ENCODE data around the gene PLSCR1.

Gene PLSCR1

DNA sequence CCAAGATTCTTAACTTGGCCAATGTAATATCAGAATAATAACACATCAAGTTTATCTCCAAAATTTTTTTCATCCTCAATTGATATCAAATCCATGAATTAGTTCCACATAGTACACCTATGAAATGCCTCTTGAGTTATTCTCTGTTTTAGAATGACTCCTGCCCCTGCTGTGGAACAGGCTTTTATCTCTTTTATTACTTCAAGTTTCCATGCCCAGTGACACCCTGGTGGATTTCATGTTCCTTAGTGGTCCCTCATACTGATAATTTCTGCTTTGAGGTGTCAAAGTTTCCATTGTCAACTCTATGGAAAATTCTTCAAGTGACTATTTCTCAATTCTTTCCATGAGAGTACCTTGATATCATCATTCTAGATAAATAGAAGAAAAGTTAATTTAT is 24.6 kb downstream of the PLSCR1 start:
- no peak overlapping the region for H3K4me3 ChIP-seq (replicated peaks in 1 of 2; ENCODE audit: low read depth in 2 of 2, low read length in 2 of 2)
- no peak for DNase-seq (ENCODE audit: low read depth in 2 of 2)
- TF ChIP-seq, protein P1, sequence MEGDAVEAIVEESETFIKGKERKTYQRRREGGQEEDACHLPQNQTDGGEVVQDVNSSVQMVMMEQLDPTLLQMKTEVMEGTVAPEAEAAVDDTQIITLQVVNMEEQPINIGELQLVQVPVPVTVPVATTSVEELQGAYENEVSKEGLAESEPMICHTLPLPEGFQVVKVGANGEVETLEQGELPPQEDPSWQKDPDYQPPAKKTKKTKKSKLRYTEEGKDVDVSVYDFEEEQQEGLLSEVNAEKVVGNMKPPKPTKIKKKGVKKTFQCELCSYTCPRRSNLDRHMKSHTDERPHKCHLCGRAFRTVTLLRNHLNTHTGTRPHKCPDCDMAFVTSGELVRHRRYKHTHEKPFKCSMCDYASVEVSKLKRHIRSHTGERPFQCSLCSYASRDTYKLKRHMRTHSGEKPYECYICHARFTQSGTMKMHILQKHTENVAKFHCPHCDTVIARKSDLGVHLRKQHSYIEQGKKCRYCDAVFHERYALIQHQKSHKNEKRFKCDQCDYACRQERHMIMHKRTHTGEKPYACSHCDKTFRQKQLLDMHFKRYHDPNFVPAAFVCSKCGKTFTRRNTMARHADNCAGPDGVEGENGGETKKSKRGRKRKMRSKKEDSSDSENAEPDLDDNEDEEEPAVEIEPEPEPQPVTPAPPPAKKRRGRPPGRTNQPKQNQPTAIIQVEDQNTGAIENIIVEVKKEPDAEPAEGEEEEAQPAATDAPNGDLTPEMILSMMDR (IDR thresholded peaks at IDR 0.05; ENCODE audit: low read depth, low read length): no peak

- no peak for DNase-seq (ENCODE audit: low read depth in 2 of 2)
- no peak overlapping the region for H3K4me3 ChIP-seq (replicated peaks in 1 of 2; ENCODE audit: low read depth in 2 of 2, low read length in 2 of 2)
- TF ChIP-seq, protein P1 (IDR thresholded peaks at IDR 0.05; ENCODE audit: low read depth, low read length): no peak
These were observed 26.5 kb downstream of the PLSCR1 start for GRCh38 chr3:146517684-146518435.

GRCh38 chr3:146513386-146514051 is 30.9 kb downstream of the PLSCR1 start:
- TF ChIP-seq, protein P1 (IDR thresholded peaks at IDR 0.05; ENCODE audit: low read depth, low read length): no peak
- no peak overlapping the region for H3K4me3 ChIP-seq (replicated peaks in 1 of 2; ENCODE audit: low read depth in 2 of 2, low read length in 2 of 2)
- DNase-seq (ENCODE audit: low read depth in 2 of 2): no peak

- H3K4me3 ChIP-seq (replicated peaks in 1 of 2; ENCODE audit: low read depth in 2 of 2, low read length in 2 of 2): no peak overlapping the region
- TF ChIP-seq, protein P1 (IDR thresholded peaks at IDR 0.05; ENCODE audit: low read depth, low read length): no peak
- no peak for DNase-seq (ENCODE audit: low read depth in 2 of 2)
These were observed 32.8 kb downstream of the PLSCR1 start for GRCh38 chr3:146511402-146512134.

- TF ChIP-seq, protein P1 (IDR thresholded peaks at IDR 0.05; ENCODE audit: low read depth, low read length): no peak
- DNase-seq (ENCODE audit: low read depth in 2 of 2): no peak
- H3K4me3 ChIP-seq (replicated peaks in 1 of 2; ENCODE audit: low read depth in 2 of 2, low read length in 2 of 2): no peak overlapping the region
These were observed 36.9 kb downstream of the PLSCR1 start for GRCh38 chr3:146507331-146508120.

DNA sequence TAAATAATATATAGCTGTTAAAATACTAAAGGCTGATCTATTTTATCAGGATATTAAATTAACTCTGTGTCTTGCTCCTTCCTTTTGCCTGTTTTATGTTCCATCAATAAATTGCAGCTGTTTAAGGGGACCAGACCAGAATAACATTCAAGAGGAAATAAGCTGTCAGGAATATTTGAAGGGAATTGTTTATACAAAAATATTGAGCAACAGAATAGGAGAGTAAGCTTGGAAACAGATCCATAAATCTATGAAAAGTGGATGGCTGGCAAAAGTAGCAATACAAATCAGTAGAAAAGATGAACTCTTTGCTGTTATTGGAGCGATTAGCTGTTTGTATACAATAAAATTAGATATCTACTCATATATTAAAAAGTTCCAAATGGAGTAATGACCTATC is 38.9 kb downstream of the PLSCR1 start:
- peak in 1 of 2 donors; percentile 25 for DNase-seq (ENCODE audit: low read depth in 2 of 2)
- TF ChIP-seq, protein P1 (IDR thresholded peaks at IDR 0.05; ENCODE audit: low read depth, low read length): no peak
- H3K4me3 ChIP-seq (replicated peaks in 1 of 2; ENCODE audit: low read depth in 2 of 2, low read length in 2 of 2): no peak overlapping the region

Measured in cardiac fibroblast (primary cell).